ENCODE measurements around the gene ERI3. TPM values are rescaled to one million over a fixed set of nuclear protein-coding genes. Genes with fewer than 3 reads are reported as not detected.

ERI3 gene
- total and polyA plus RNA-seq, 10 of the 15 experiments (the other 5 are each of a cell fraction or from before 2014, with no cell fraction given): 20.6 to 90.4 (median 41.2) TPM

DNA sequence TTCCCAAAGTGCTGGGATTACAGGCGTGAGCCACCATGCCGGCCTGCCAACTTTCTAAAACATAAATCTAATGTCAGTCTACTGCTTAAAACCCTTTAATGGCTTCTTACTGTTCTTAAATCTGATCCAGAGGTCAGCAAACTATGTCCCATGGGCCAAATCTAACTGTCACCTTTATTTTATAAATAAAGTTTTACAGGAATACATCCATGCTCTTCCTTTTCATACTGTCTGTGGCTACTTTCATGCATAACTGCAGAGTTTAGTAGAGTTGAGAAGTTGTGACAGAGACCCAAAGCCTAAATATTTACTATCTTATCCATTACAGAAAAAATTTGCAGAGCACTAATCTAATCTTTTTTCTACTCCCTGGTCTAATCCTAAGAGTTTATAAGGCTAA is 3.8 kb downstream of the ERI3 start (continued):
- TF ChIP-seq, protein P1, sequence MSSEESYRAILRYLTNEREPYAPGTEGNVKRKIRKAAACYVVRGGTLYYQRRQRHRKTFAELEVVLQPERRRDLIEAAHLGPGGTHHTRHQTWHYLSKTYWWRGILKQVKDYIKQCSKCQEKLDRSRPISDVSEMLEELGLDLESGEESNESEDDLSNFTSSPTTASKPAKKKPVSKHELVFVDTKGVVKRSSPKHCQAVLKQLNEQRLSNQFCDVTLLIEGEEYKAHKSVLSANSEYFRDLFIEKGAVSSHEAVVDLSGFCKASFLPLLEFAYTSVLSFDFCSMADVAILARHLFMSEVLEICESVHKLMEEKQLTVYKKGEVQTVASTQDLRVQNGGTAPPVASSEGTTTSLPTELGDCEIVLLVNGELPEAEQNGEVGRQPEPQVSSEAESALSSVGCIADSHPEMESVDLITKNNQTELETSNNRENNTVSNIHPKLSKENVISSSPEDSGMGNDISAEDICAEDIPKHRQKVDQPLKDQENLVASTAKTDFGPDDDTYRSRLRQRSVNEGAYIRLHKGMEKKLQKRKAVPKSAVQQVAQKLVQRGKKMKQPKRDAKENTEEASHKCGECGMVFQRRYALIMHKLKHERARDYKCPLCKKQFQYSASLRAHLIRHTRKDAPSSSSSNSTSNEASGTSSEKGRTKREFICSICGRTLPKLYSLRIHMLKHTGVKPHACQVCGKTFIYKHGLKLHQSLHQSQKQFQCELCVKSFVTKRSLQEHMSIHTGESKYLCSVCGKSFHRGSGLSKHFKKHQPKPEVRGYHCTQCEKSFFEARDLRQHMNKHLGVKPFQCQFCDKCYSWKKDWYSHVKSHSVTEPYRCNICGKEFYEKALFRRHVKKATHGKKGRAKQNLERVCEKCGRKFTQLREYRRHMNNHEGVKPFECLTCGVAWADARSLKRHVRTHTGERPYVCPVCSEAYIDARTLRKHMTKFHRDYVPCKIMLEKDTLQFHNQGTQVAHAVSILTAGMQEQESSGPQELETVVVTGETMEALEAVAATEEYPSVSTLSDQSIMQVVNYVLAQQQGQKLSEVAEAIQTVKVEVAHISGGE (CRISPR knock-in tag; IDR thresholded peaks at IDR 0.05): no peak
- TF ChIP-seq, protein P2, sequence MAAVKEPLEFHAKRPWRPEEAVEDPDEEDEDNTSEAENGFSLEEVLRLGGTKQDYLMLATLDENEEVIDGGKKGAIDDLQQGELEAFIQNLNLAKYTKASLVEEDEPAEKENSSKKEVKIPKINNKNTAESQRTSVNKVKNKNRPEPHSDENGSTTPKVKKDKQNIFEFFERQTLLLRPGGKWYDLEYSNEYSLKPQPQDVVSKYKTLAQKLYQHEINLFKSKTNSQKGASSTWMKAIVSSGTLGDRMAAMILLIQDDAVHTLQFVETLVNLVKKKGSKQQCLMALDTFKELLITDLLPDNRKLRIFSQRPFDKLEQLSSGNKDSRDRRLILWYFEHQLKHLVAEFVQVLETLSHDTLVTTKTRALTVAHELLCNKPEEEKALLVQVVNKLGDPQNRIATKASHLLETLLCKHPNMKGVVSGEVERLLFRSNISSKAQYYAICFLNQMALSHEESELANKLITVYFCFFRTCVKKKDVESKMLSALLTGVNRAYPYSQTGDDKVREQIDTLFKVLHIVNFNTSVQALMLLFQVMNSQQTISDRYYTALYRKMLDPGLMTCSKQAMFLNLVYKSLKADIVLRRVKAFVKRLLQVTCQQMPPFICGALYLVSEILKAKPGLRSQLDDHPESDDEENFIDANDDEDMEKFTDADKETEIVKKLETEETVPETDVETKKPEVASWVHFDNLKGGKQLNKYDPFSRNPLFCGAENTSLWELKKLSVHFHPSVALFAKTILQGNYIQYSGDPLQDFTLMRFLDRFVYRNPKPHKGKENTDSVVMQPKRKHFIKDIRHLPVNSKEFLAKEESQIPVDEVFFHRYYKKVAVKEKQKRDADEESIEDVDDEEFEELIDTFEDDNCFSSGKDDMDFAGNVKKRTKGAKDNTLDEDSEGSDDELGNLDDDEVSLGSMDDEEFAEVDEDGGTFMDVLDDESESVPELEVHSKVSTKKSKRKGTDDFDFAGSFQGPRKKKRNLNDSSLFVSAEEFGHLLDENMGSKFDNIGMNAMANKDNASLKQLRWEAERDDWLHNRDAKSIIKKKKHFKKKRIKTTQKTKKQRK (IDR thresholded peaks at IDR 0.05; ENCODE audit: low read depth, low read length): no peak
- TF ChIP-seq NFYA (IDR thresholded peaks at IDR 0.05; ENCODE audit: borderline replicate concordance, low read depth, low read length): no peak
- no peak for TF ChIP-seq TAF1 (IDR thresholded peaks at IDR 0.05; ENCODE audit: borderline replicate concordance, low read depth, low read length)
- TF ChIP-seq CBX5 (IDR thresholded peaks at IDR 0.05; ENCODE audit: low read depth): no peak
- TF ChIP-seq CHD4 (IDR thresholded peaks at IDR 0.05): no peak

Measured in GM12878 (cell line).